Small intestine (tissue), 7 donors: Measurements from ENCODE around the gene ITGAL. TPM values are rescaled to one million over a fixed set of nuclear protein-coding genes. Genes with fewer than 3 reads are reported as not detected.
"Not testable (repeated sequence)": the region's sequence is repeated elsewhere in the genome, so short reads cannot be mapped to it uniquely, and the experiment has no call there.

Experiments used
- DNase-seq, 2 donors: peaks; one replicate each; pipeline versions ENCODE4 v3.0.0 to v3.0.0-alpha.2; 2013
- FAIRE-seq: peaks from 2 replicates; lab custom pipeline; 2012; peaks lifted over from hg19 to GRCh38; lab: Jason Lieb, UNC
- H3K27ac ChIP-seq, 3 donors: one replicate each; pipeline ENCODE4 v1.5.1; 2013; ENCODE audit warnings: low read length in 2 of 3, mild to moderate bottlenecking in 2 of 3, control low read depth in 1 of 3, inconsistent platforms in 1 of 3, low read depth in 1 of 3, moderate library complexity in 1 of 3
- H3K27me3 ChIP-seq, 3 donors: one replicate each; pipeline ENCODE4 v1.6.1; 2013; ENCODE audit warnings: low read length in 3 of 3, inconsistent platforms in 1 of 3; ENCODE audit not compliant: control insufficient read depth in 3 of 3, insufficient read depth in 3 of 3
- H3K36me3 ChIP-seq, 3 donors: one replicate each; pipeline ENCODE4 v1.6.1; 2013; ENCODE audit warnings: low read length in 3 of 3, inconsistent platforms in 1 of 3, low read depth in 1 of 3, mild to moderate bottlenecking in 1 of 3, moderate library complexity in 1 of 3; ENCODE audit not compliant: control insufficient read depth in 3 of 3, insufficient read depth in 2 of 3
- H3K4me1 ChIP-seq, 3 donors: one replicate each; pipeline ENCODE4 v1.6.1; 2013; ENCODE audit warnings: low read length in 2 of 3, inconsistent platforms in 1 of 3, low read depth in 1 of 3, mild to moderate bottlenecking in 1 of 3, moderate library complexity in 1 of 3; ENCODE audit not compliant: control insufficient read depth in 3 of 3, insufficient read depth in 2 of 3
- H3K4me3 ChIP-seq, 3 donors: one replicate each; pipeline ENCODE4 v1.5.1; 2013; ENCODE audit warnings: low read length in 3 of 3, control low read depth in 1 of 3, inconsistent platforms in 1 of 3, low read depth in 1 of 3, mild to moderate bottlenecking in 1 of 3, moderate library complexity in 1 of 3
- H3K9me3 ChIP-seq, 2 donors: one replicate each; pipeline ENCODE4 v1.6.1; 2013; ENCODE audit warnings: low read depth in 1 of 2, low read length in 1 of 2; ENCODE audit not compliant: control insufficient read depth in 2 of 2, insufficient read depth in 1 of 2
- WGBS, 3 donors: extraction: QIAGEN DNeasy Blood & Tissue Kit; methylation state at CpG; one replicate each; pipeline ENCODE4 v1.1.7; 2013; 5-methylcytosine and 5-hydroxymethylcytosine counted together
- polyA plus RNA-seq, 4 donors: library from polyadenylated mRNA; stranded (reverse) in 3 of 4; unstranded in 1 of 4; fragments of 200-250 nt in 3 of 4; fragments of 120-200 nt in 1 of 4; gene quantifications; one replicate each; pipeline versions ENCODE4 v1.2.1 to v1.2.3, GENCODE V29; 2013
- donor health status: healthy with polysubstance abuse.
- donor health status: control.
- donor health status: control.
- donor health status: Bipolar disorder and iron deficiency.
- donor health status: healthy.

Gene ITGAL
- polyA plus RNA-seq, 4 donors: 1.1 to 4.1 (median 2.6) TPM

DNA sequence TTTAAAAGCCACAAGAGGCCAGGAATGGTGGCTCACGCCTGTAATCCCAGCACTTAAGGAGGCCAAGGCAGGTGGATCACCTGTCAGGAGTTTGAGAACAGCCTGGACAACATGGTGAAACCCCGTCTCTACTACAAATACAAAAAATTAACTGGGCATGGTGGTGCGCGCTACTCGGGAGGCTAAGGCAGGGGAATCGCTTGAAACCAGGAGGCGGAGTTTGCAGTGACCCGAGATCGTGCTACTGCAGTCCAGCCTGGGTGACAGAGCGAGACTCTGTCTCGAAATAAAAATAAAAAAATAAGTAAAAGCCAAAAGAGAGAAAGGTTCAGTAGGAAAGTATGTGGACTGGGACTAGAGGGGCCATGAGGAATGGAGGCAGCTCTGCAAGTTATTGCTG is 13.1 kb upstream of the ITGAL start:
- Histone ChIP-seq H3K4me1 (peaks cover 2 to 15% (median 3%) of the 10 kb centered on the region in 3 donors), H3K36me3 (no peaks in the 10 kb centered on the region), H3K9me3 (no peaks in the 10 kb centered on the region), H3K4me3 (no peak overlapping the region), H3K27ac (peak overlapping the region in 1 of 3 donors; percentile 59), H3K27me3 (no peaks in the 10 kb centered on the region)
- 84 to 94% (median 84%) methylated on average over 11 of the region's 11 CpGs for WGBS, 3 donors
- FAIRE-seq (no peak), DNase-seq (no peak)

- not testable (repeated sequence) for FAIRE-seq
Measured at GRCh38 chr16:30461426-30461825, 11.1 kb upstream of the ITGAL start.

GRCh38 chr16:30464078-30464477 is 8.5 kb upstream of the ITGAL start:
- Histone ChIP-seq H3K36me3 (no peaks in the 10 kb centered on the region), H3K4me1 (peaks cover 0 to 4% (median under 1%) of the 10 kb centered on the region in 3 donors), H3K27me3 (no peaks in the 10 kb centered on the region), H3K4me3 (no peak overlapping the region), H3K9me3 (no peaks in the 10 kb centered on the region), H3K27ac (no peak overlapping the region)
- WGBS, 3 donors: 89 to 95% (median 92%) methylated on average over 7 of the region's 7 CpGs
- DNase-seq (no peak), FAIRE-seq (no peak)

More at GRCh38 chr16:30461426-30461825, 11.1 kb upstream of the ITGAL start:
- H3K9me3 ChIP-seq, H3K36me3 ChIP-seq, H3K27ac ChIP-seq, H3K4me3 ChIP-seq, DNase-seq, H3K27me3 ChIP-seq: not testable (repeated sequence)
- peaks cover 2 to 10% (median 3%) of the 10 kb centered on the region in 3 donors for H3K4me1 ChIP-seq
- 90 to 98% (median 91%) methylated on average over 5 of the region's 5 CpGs for WGBS, 3 donors

DNA sequence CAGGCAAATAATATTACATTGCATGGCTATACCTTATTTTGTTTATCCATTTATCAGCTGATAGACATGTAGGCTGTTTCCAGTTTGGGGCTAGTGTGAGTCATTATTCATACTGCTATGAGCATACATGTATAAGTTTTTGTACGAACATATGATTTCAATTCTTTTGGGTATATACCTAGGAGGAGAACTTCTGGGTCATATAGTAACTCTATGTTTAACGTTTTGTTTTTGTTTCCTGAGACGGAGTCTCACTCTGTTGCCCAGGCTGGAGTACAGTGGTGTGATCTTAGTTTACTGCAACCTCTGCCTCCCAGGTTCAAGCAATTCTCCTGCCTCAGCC is 2.4 kb upstream of the ITGAL start:
- Histone ChIP-seq H3K27me3 (peaks cover 0 to 14% (median 0%) of the 10 kb centered on the region in 3 donors), H3K27ac (peak overlapping the region in 1 of 3 donors; percentile 79), H3K4me3 (no peak overlapping the region), H3K4me1 (no peaks in the 10 kb centered on the region), H3K9me3 (no peaks in the 10 kb centered on the region), H3K36me3 (no peaks in the 10 kb centered on the region)
- WGBS, 3 donors: 62 to 88% (median 68%) methylated on average over 3 of the region's 3 CpGs
- no peak for FAIRE-seq
- DNase-seq: no peak

DNA sequence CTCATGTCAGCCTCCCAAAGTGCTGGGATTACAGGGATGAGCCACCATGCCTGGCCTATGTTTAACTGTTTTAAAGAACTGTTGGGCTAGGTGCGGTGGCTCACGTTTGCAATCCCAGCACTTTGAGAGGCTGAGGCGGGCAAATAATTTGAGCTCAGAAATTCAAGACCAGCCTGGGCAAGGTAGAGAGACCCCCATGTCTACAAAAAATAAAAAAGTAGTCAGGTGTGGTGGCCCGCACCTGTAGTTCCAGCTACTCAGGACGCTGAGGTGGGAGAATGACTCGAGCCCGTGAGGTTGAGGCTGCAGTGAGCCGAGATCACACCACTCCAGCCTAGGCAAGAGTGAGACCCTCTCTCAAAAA is 1.9 kb upstream of the ITGAL start:
- Histone ChIP-seq H3K4me1 (no peaks in the 10 kb centered on the region), H3K27me3 (peaks cover 0 to 14% (median 0%) of the 10 kb centered on the region in 3 donors), H3K4me3 (no peak overlapping the region), H3K36me3 (no peaks in the 10 kb centered on the region), H3K9me3 (no peaks in the 10 kb centered on the region), H3K27ac (peak overlapping the region in 2 of 3 donors; percentile 50 to 79)
- FAIRE-seq: no peak
- 66 to 89% (median 81%) methylated on average over 8 of the region's 8 CpGs for WGBS, 3 donors
- DNase-seq: no peak

DNA sequence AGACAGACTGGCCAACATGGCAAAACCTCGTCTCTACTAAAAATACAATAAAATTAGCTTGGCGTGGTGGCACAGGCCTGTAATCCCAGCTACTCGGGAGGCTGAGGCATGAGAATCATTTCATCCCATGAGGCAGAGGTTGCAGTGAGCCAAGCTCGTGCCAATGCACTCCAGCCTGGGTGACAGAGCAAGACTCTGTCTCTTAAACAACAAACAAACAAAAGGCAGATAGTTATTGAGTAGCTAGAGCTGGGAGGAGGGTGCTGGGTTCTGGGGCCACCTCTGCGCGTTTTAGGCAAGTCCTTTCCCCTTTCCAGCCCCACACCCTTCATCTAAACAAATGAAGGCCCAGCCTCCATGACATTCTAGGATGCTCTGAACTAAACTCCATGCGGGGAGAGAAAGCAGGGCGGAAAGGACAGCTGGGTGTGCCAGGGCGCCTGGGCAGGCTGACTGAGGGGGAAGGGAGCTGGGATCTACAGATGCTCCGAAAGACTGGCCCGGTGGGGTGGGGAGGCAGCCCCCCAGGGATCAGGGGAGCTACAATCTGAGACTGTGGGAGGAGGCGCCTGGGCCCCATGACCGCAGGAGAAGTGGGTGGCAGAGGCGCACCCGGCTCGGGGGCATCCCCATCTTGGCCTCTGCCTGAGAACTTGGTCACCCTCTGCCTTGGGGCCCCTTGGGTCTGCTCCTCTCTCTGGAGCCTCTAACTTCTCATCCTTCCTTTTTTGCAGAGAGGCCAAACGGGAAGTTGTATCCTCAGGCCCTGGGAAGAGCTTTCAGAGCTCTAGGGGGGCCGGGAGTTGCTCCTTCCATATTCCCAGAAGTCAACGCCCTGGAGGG is 910 bp downstream of the ITGAL start:
- peaks cover 0 to 14% (median 0%) of the 10 kb centered on the region in 3 donors for H3K27me3 ChIP-seq
- WGBS, 3 donors: 61 to 82% (median 63%) methylated on average over 19 of the region's 19 CpGs
- FAIRE-seq: no peak
- H3K36me3 ChIP-seq: no peaks in the 10 kb centered on the region
- H3K27ac ChIP-seq: peak overlapping the region in 2 of 3 donors; percentile 13 to 70
- DNase-seq: no peak
- H3K4me1 ChIP-seq: no peaks in the 10 kb centered on the region
- no peaks in the 10 kb centered on the region for H3K9me3 ChIP-seq
- peak overlapping the region in 2 of 3 donors; percentile 38 to 49 for H3K4me3 ChIP-seq

GRCh38 chr16:30474074-30474452 is 1.5 kb downstream of the ITGAL start:
- FAIRE-seq: no peak
- peak overlapping the region in 1 of 3 donors; percentile 70 for H3K27ac ChIP-seq
- H3K27me3 ChIP-seq: peaks cover 0 to 14% (median 0%) of the 10 kb centered on the region in 3 donors
- WGBS, 3 donors: 46 to 72% (median 69%) methylated on average over 35 of the region's 35 CpGs
- no peaks in the 10 kb centered on the region for H3K36me3 ChIP-seq
- no peaks in the 10 kb centered on the region for H3K9me3 ChIP-seq
- DNase-seq: no peak
- H3K4me3 ChIP-seq: peak overlapping the region in 2 of 3 donors; percentile 38 to 49
- H3K4me1 ChIP-seq: no peaks in the 10 kb centered on the region

GRCh38 chr16:30474684-30475083 is 2.1 kb downstream of the ITGAL start:
- no peaks in the 10 kb centered on the region for H3K4me1 ChIP-seq
- H3K36me3 ChIP-seq: no peaks in the 10 kb centered on the region
- FAIRE-seq (no peak), DNase-seq (no peak)
- no peaks in the 10 kb centered on the region for H3K9me3 ChIP-seq
- 72 to 83% (median 81%) methylated on average over 7 of the region's 7 CpGs for WGBS, 3 donors
- H3K4me3 ChIP-seq: no peak overlapping the region
- H3K27me3 ChIP-seq: peaks cover 0 to 14% (median 0%) of the 10 kb centered on the region in 3 donors
- no peak overlapping the region for H3K27ac ChIP-seq
